GM19328 (cell line): ENCODE results near the gene ACLY.

Experiments
- ATAC-seq: cut with Tn5 transposase; IDR thresholded peaks from one replicate; pipeline ENCODE4 v1.9.1; 2021; ENCODE audit warnings: mild to moderate bottlenecking, moderate library complexity; ENCODE audit not compliant: unreplicated experiment

Gene ACLY

GRCh38 chr17:41913798-41914197 lies 5.0 kb downstream of the ACLY start:
- no peak for ATAC-seq

- no peak for ATAC-seq
These were observed 5.8 kb downstream of the ACLY start for GRCh38 chr17:41912925-41913324.

GRCh38 chr17:41910701-41911391 lies 7.9 kb downstream of the ACLY start:
- ATAC-seq, result no peak

GRCh38 chr17:41909088-41909487 lies 9.7 kb downstream of the ACLY start:
- ATAC-seq, result no peak

GRCh38 chr17:41907633-41908539 lies 10.9 kb downstream of the ACLY start:
- ATAC-seq, result no peak

- ATAC-seq, result no peak
These were observed 11.6 kb downstream of the ACLY start for GRCh38 chr17:41907185-41907556.

GRCh38 chr17:41906465-41907184 lies 12.1 kb downstream of the ACLY start:
- no peak for ATAC-seq

- no peak for ATAC-seq
These were observed 13.6 kb downstream of the ACLY start for GRCh38 chr17:41905172-41905571.

- no peak for ATAC-seq
These were observed 14.4 kb downstream of the ACLY start for GRCh38 chr17:41904242-41904841.

GRCh38 chr17:41901646-41902045 lies 17.1 kb downstream of the ACLY start:
- no peak for ATAC-seq

GRCh38 chr17:41896726-41897125 lies 22.0 kb downstream of the ACLY start:
- no peak for ATAC-seq

- ATAC-seq, result no peak
These were observed 23.1 kb downstream of the ACLY start for GRCh38 chr17:41895617-41896016.

GRCh38 chr17:41894791-41895331 lies 23.9 kb downstream of the ACLY start:
- no peak for ATAC-seq

- ATAC-seq, result no peak
These were observed 25.4 kb downstream of the ACLY start for GRCh38 chr17:41893384-41893783.

GRCh38 chr17:41892021-41892376 lies 26.8 kb downstream of the ACLY start:
- ATAC-seq, result no peak

GRCh38 chr17:41891135-41892020 lies 27.4 kb downstream of the ACLY start:
- no peak for ATAC-seq

GRCh38 chr17:41888332-41888965 lies 30.3 kb downstream of the ACLY start:
- ATAC-seq, result no peak

GRCh38 chr17:41885733-41886132 lies 33.0 kb downstream of the ACLY start:
- ATAC-seq, result no peak

GRCh38 chr17:41882756-41883155 lies 36.0 kb downstream of the ACLY start:
- ATAC-seq, result no peak

GRCh38 chr17:41880130-41880529 lies 38.6 kb downstream of the ACLY start:
- ATAC-seq, result no peak
